SK-N-SH (cell line): ENCODE measurements around the gene C19orf67.

ENCODE experiments used
- CTCF ChIP-seq: fragments of 200-600 bp; sonication (generic); IDR thresholded peaks from 2 replicates; pipeline ENCODE4 v1.6.1; 2017; ENCODE audit warnings: antibody characterized with exemption, mild to moderate bottlenecking, moderate library complexity
- EZH2phosphoT487 ChIP-seq: fragments of 200-600 bp; sonication (generic); IDR thresholded peaks from 2 replicates; pipeline ENCODE4 v1.6.1; 2017; ENCODE audit warnings: low read depth, mixed run types, mild to moderate bottlenecking, antibody characterized with exemption, moderate library complexity, borderline replicate concordance
- GATA2 ChIP-seq: sonication (generic); formaldehyde crosslinking; IDR thresholded peaks from 2 replicates; pipeline ENCODE4 v1.5.0; 2020; ENCODE audit warnings: mild to moderate bottlenecking, missing genetic modification reagents
- MAX ChIP-seq: IDR thresholded peaks from 2 replicates; pipeline ENCODE4 v1.4.0; 2012; ENCODE audit warnings: low read depth
- MEF2A ChIP-seq: IDR thresholded peaks from 2 replicates; pipeline ENCODE4 v1.4.0; 2012; ENCODE audit warnings: low read depth, borderline replicate concordance
- MXI1 ChIP-seq: IDR thresholded peaks from 2 replicates; pipeline ENCODE4 v1.6.1; 2012; ENCODE audit warnings: mild to moderate bottlenecking, low read depth, low read length, improper control_type of control experiment
- NFIC ChIP-seq: IDR thresholded peaks from 2 replicates; pipeline ENCODE4 v1.4.0; 2012; ENCODE audit warnings: borderline replicate concordance
- POLR2AphosphoS5 ChIP-seq: IDR thresholded peaks from 2 replicates; pipeline ENCODE4 v1.6.1; 2012; ENCODE audit warnings: low read depth, low read length
- RCOR1 ChIP-seq: fragments of 150-350 bp; IDR thresholded peaks from 2 replicates; pipeline ENCODE4 v1.6.1; 2017; ENCODE audit warnings: antibody characterized with exemption, low read length
- REST ChIP-seq: IDR thresholded peaks from 2 replicates; pipeline ENCODE4 v1.6.1; 2012; ENCODE audit warnings: mild to moderate bottlenecking, low read depth, low read length, moderate library complexity
- TAF1 ChIP-seq: IDR thresholded peaks from 2 replicates; pipeline ENCODE4 v1.6.1; 2012; ENCODE audit warnings: low read depth, mild to moderate bottlenecking, low read length, moderate library complexity, borderline replicate concordance
- USF2 ChIP-seq: fragments of 150-350 bp; IDR thresholded peaks from 2 replicates; pipeline ENCODE4 v1.6.1; 2017; ENCODE audit warnings: antibody characterized with exemption, low read length, low read depth, borderline replicate concordance

GRCh38 chr19:14089412-14089661 is 3.8 kb upstream of the C19orf67 start:
- TF ChIP-seq CTCF, result no peak
- TF ChIP-seq NFIC, result no peak
- TF ChIP-seq MEF2A, result no peak
- TF ChIP-seq MXI1, result no peak
- TF ChIP-seq GATA2, result no peak
- TF ChIP-seq RCOR1, result no peak
- no peak for TF ChIP-seq MAX
- TF ChIP-seq TAF1, result no peak
- no peak for TF ChIP-seq REST
- no peak for TF ChIP-seq EZH2phosphoT487
- no peak for TF ChIP-seq POLR2AphosphoS5
- TF ChIP-seq USF2, result no peak
